ENCODE measurements around the gene VPS13D. TPM values are rescaled to one million over a fixed set of nuclear protein-coding genes. Genes with fewer than 3 reads are reported as not detected.

The VPS13D gene
- polyA plus RNA-seq, 1 of the 3 experiments (the other 2 are of a cell fraction): 15.0 TPM

- peaks cover 47 to 53% of the 10 kb centered on the region in 2 experiments for H3K36me3 ChIP-seq (replicated peaks in 1 of 2; ENCODE audit: control insufficient read depth in 1 of 2, insufficient read depth in 2 of 2, low read length in 1 of 2)
- no peak overlapping the region for H3K4me3 ChIP-seq (ENCODE audit: low read depth in 2 of 2, low read length in 1 of 2)
- WGBS (ENCODE audit: low lambda C conversion rate): 96% methylated on average over 7 of the region's 7 CpGs
- no peak overlapping the region for H3K27ac ChIP-seq (ENCODE audit: low read depth in 2 of 2, low read length in 1 of 2)
- H2AFZ ChIP-seq (ENCODE audit: low read depth): no peak overlapping the region
- ChIA-PET POLR2A (no interaction called here), CTCF (interaction anchor here (1.0 to 1.8 kb wide), 2 partner anchors 13 to 133 kb away, joined by 3 to 6 read pairs; no protein-coding TSS in a partner anchor)
- no peaks in the 10 kb centered on the region for H3F3A ChIP-seq (replicated peaks; ENCODE audit: insufficient read depth)
- no peak overlapping the region for H3K9ac ChIP-seq
- H3K9me3 ChIP-seq: no peaks in the 10 kb centered on the region
- H3K9me2 ChIP-seq: no peaks in the 10 kb centered on the region
- no peaks in the 10 kb centered on the region for H3K79me2 ChIP-seq (ENCODE audit: insufficient read depth)
- H3K27me3 ChIP-seq (ENCODE audit: insufficient read depth): no peaks in the 10 kb centered on the region
- no peak overlapping the region for H3K4me2 ChIP-seq
- TF ChIP-seq MEF2A (IDR thresholded peaks at IDR 0.05; ENCODE audit: borderline replicate concordance, low read depth): no peak
- no peaks in the 10 kb centered on the region for H3K4me1 ChIP-seq (ENCODE audit: control insufficient read depth in 1 of 2, insufficient read depth in 2 of 2, low read depth in 1 of 2, low read length in 1 of 2)
- no peak for DNase-seq
- no peaks in the 10 kb centered on the region for H4K20me1 ChIP-seq (ENCODE audit: insufficient read depth)
Observed at GRCh38 chr1:12258272-12258671, 28.4 kb downstream of the VPS13D start.

GRCh38 chr1:12269351-12269750 is 39.5 kb downstream of the VPS13D start:
- Histone ChIP-seq H3K9me2 (no peaks in the 10 kb centered on the region), H4K20me1 (ENCODE audit: insufficient read depth) (no peaks in the 10 kb centered on the region), H3K4me1 (ENCODE audit: control insufficient read depth in 1 of 2, insufficient read depth in 2 of 2, low read depth in 1 of 2, low read length in 1 of 2) (no peaks in the 10 kb centered on the region), H3K36me3 (replicated peaks in 1 of 2; ENCODE audit: control insufficient read depth in 1 of 2, insufficient read depth in 2 of 2, low read length in 1 of 2) (peaks cover 42 to 69% of the 10 kb centered on the region in 2 experiments), H3K4me2 (no peak overlapping the region), H3K9me3 (no peaks in the 10 kb centered on the region), H3K4me3 (ENCODE audit: low read depth in 2 of 2, low read length in 1 of 2) (no peak overlapping the region), H3F3A (replicated peaks; ENCODE audit: insufficient read depth) (no peaks in the 10 kb centered on the region), H3K79me2 (ENCODE audit: insufficient read depth) (no peaks in the 10 kb centered on the region), H3K27me3 (ENCODE audit: insufficient read depth) (no peaks in the 10 kb centered on the region), H2AFZ (ENCODE audit: low read depth) (no peak overlapping the region), H3K9ac (no peak overlapping the region), H3K27ac (ENCODE audit: low read depth in 2 of 2, low read length in 1 of 2) (no peak overlapping the region)
- CTCF ChIA-PET: no interaction called here
- no peak for TF ChIP-seq CTCF (IDR thresholded peaks at IDR 0.05)
- TF ChIP-seq REST (IDR thresholded peaks at IDR 0.05; ENCODE audit: low read depth, low read length): no peak
- TF ChIP-seq NRF1 (IDR thresholded peaks at IDR 0.05; ENCODE audit: low read depth, low read length): no peak
- no peak for TF ChIP-seq EZH2phosphoT487 (IDR thresholded peaks at IDR 0.05; ENCODE audit: borderline replicate concordance, low read depth)
- no peak for TF ChIP-seq USF2 (IDR thresholded peaks at IDR 0.05; ENCODE audit: borderline replicate concordance, low read depth, low read length)
- no peak for TF ChIP-seq EP300 (IDR thresholded peaks at IDR 0.05; ENCODE audit: borderline replicate concordance in 1 of 2, low read depth in 1 of 2, low read length in 1 of 2)
- TF ChIP-seq YY1 (IDR thresholded peaks at IDR 0.05; ENCODE audit: low read depth): no peak
- no peak for TF ChIP-seq FOSL2 (IDR thresholded peaks at IDR 0.05; ENCODE audit: borderline replicate concordance, low read depth)
- TF ChIP-seq MAX (IDR thresholded peaks at IDR 0.05; ENCODE audit: low read depth): no peak
- POLR2A ChIA-PET: no interaction called here
- DNase-seq: no peak
- WGBS (ENCODE audit: low lambda C conversion rate): 87% methylated on average over 1 of the region's 1 CpG

Measured in SK-N-SH (cell line).